Mononuclear cell (primary cell): ENCODE measurements around the gene SDK1. TPM values are rescaled to one million over a fixed set of nuclear protein-coding genes. Genes with fewer than 3 reads are reported as not detected.
"Not testable (repeated sequence)": the region's sequence is repeated elsewhere in the genome, so short reads cannot be mapped to it uniquely, and the experiment has no call there.

Experiments
- H3K27me3 ChIP-seq: 2 replicates; pipeline ENCODE4 v1.6.0; 2011; ENCODE audit warnings: low read length, control low read depth; ENCODE audit not compliant: insufficient read depth
- H3K4me1 ChIP-seq: 2 replicates; pipeline ENCODE4 v1.5.1; 2011; ENCODE audit warnings: mild to moderate bottlenecking, low read length, control low read depth; ENCODE audit not compliant: insufficient read depth
- H3K4me3 ChIP-seq: 2 replicates; pipeline ENCODE4 v1.5.1; 2011; ENCODE audit warnings: mild to moderate bottlenecking, low read length, moderate library complexity
- H3K9me3 ChIP-seq: 2 replicates; pipeline ENCODE4 v1.5.1; 2011; ENCODE audit warnings: low read depth, mild to moderate bottlenecking, control low read depth, low read length
- total RNA-seq: library from RNA; depleted of rRNA; stranded (reverse); fragments of >200 nt; gene quantifications from one replicate; pipeline ENCODE4 v1.2.3, GENCODE V29; 2012

SDK1 gene
- total RNA-seq, 1 donor = 0.31 TPM

DNA sequence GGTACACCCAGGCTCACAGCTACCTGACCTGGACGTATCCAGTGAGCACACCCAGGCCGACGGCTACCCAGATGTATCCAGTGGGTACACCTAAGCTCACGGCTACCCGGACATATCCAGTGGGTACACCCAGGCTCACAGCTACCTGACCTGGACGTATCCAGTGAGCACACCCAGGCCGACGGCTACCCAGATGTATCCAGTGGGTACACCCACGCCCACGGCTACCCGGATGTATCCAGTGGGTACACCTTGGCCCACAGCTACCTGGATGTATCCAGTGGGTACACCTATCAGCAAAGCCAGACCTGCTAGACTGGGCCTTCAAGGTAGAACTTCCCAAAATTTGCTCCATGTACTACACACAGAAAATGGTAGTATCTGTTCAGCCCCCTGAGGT is 662.7 kb downstream of the SDK1 start:
- not testable (repeated sequence) for H3K27me3 ChIP-seq, H3K9me3 ChIP-seq, H3K4me1 ChIP-seq, H3K4me3 ChIP-seq

GRCh38 chr7:3964980-3965606 is 664.0 kb downstream of the SDK1 start:
- H3K27me3 ChIP-seq = no peaks in the 10 kb centered on the region
- no peaks in the 10 kb centered on the region for H3K9me3 ChIP-seq
- no peaks in the 10 kb centered on the region for H3K4me1 ChIP-seq
- no peak overlapping the region for H3K4me3 ChIP-seq

DNA sequence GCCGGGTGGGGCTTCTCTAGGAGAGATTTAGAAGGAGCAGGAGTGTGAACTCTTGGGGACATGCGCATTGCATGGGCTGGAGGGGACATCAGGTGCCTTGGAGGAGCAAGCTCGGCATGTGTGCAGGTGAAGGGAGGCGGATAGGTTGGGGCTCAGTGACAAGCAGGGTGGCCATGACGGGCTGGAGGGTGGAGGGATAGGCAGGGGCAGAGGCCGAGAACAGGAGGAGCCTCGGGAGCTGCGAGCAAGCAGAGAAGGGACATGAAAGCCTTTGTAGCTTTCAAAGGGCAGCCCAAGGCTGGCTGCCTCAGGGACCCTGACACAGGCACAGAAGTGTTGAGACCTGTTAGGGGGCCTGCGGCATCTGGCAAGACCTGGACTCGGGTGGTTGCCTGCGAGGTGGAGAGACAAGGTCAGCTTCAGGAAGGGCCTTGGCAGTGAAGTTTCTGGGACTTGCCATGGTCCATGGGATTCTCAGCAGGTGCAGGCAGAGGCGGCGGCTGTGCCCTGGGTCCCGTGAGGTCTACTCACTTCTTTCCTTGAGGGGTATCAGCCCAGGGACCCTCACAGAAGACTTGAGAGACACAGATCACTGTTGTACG is 664.8 kb downstream of the SDK1 start:
- no peaks in the 10 kb centered on the region for H3K9me3 ChIP-seq
- no peaks in the 10 kb centered on the region for H3K4me1 ChIP-seq
- no peaks in the 10 kb centered on the region for H3K27me3 ChIP-seq
- H3K4me3 ChIP-seq = no peak overlapping the region

DNA sequence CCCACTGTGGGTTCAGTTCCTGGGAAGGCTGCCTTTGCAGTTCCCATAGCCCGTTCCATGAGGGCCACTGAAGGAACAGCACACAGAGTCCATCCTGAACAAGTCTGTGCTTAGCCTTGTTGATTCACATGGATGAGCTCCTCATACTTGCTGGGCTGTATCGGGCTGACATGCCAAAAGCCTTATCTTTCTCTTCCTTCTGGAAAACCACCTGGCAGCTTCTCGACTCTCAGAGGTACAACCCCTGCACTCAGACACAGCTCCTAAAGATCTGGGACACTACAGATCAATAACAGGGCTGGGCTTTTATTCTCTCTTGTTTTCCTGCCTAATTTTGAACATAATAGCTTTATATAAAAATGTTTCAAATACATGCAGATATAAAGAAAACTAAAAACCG is 667.2 kb downstream of the SDK1 start:
- H3K9me3 ChIP-seq = no peaks in the 10 kb centered on the region
- no peaks in the 10 kb centered on the region for H3K4me1 ChIP-seq
- H3K27me3 ChIP-seq = no peaks in the 10 kb centered on the region
- no peak overlapping the region for H3K4me3 ChIP-seq

DNA sequence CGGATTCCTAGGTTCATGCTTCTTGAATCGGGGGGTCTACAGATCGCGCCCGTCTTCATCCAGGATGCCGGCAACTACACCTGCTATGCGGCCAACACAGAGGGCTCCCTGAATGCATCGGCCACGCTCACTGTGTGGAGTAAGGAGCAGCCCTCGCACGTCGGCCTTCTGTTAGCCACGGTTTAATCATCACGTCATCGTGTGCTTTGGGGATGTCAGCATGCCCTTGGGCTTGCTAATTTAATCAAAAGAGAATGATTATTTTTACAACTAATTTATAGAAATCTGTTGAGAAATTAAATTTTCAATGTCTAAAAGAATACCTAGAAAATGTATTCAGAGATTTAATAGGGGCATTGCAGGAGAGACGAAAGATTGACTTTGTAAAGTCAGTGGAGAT is 668.2 kb downstream of the SDK1 start:
- H3K27me3 ChIP-seq = no peaks in the 10 kb centered on the region
- no peaks in the 10 kb centered on the region for H3K4me1 ChIP-seq
- H3K9me3 ChIP-seq = no peaks in the 10 kb centered on the region
- H3K4me3 ChIP-seq = no peak overlapping the region

GRCh38 chr7:3971323-3971722 is 670.3 kb downstream of the SDK1 start:
- Histone ChIP-seq H3K4me1 (no peaks in the 10 kb centered on the region), H3K9me3 (no peaks in the 10 kb centered on the region), H3K4me3 (no peak overlapping the region)

GRCh38 chr7:3973264-3973663 is 672.2 kb downstream of the SDK1 start:
- Histone ChIP-seq H3K4me1 (no peaks in the 10 kb centered on the region), H3K4me3 (no peak overlapping the region), H3K27me3 (no peaks in the 10 kb centered on the region)

More at GRCh38 chr7:3971323-3971722, 670.3 kb downstream of the SDK1 start:
- H3K27me3 ChIP-seq = no peaks in the 10 kb centered on the region

DNA sequence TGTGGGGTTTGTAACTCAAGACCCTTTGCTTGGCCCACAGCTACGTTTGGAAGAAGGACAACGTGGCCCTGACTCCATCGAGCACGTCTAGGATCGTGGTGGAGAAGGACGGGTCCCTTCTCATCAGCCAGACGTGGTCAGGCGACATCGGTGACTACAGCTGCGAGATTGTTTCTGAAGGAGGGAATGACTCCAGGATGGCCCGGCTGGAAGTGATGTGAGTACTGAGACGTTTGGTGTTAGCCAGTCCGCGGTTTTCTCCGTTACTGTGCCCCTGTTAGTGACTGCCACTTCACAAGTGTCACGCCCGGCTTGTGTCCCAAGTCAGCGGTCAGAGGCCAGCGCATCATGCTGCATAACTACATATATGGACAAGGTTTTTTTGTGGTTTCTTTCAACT is 673.3 kb downstream of the SDK1 start:
- no peaks in the 10 kb centered on the region for H3K27me3 ChIP-seq
- no peaks in the 10 kb centered on the region for H3K9me3 ChIP-seq
- no peaks in the 10 kb centered on the region for H3K4me1 ChIP-seq
- no peak overlapping the region for H3K4me3 ChIP-seq

More at GRCh38 chr7:3973264-3973663, 672.2 kb downstream of the SDK1 start:
- H3K9me3 ChIP-seq = no peaks in the 10 kb centered on the region

DNA sequence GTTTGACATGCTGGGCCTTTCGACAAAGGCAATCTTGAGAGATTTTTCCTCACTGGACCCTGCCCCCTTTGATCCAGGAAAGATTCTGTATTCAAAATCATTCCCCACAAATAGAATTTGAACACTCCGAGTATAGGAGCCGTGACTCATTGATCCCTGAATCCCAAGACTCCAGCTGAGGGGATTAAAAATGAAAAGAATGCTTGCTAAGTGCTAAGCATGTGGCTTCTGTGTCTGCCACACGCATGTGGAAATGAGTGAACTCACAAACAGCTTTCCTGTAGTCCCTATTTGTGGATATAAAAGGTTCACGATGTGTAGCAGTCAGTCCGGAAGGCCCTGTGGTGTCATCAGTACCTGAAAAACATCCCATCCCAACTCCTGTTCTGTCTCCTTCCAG is 674.3 kb downstream of the SDK1 start:
- no peak overlapping the region for H3K4me3 ChIP-seq
- no peaks in the 10 kb centered on the region for H3K4me1 ChIP-seq
- H3K27me3 ChIP-seq = no peaks in the 10 kb centered on the region
- H3K9me3 ChIP-seq = no peaks in the 10 kb centered on the region

DNA sequence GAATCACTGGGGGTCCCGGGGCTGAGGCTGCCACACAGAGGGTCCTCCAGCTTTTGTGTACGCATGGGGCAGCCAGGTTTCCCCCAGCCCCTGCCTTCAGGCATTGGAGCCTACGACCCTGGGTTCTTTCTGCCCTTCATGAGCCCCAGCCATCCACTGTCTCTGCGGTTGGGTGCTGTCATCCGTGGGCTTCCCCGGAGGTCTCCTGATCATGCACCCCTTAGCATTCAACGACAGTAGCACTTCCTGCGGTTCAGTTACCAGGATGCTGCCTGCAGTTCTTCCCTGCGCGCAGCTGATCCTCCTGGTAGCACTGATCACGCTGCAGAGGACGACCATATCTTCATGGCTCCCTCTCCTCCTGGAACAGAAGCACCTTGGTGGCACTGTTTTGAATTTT is 676.3 kb downstream of the SDK1 start:
- H3K4me1 ChIP-seq = no peaks in the 10 kb centered on the region

DNA sequence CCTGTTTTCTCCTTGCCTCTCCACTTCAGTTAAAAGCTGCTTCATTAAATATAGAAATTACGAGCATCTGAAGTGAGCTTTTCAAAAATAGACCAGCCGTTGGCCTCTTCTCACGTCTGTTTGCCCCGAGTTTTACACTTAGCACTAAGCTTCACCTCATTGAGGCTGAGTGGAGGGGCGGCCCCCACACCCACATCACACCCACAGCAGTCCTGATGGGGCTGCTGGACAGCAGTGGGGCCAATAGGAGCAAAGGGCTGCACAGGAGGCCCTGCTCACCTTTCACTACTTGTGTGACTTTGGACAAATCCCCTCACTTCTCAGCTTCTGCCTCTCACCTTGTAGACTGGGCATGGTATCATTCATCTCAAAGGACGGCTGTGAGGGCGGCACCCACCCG is 677.8 kb downstream of the SDK1 start:
- Histone ChIP-seq H3K9me3 (no peaks in the 10 kb centered on the region), H3K4me3 (no peak overlapping the region), H3K4me1 (no peaks in the 10 kb centered on the region), H3K27me3 (no peaks in the 10 kb centered on the region)

More for the DNA sequence above, 676.3 kb downstream of the SDK1 start:
- Histone ChIP-seq H3K4me3 (no peak overlapping the region), H3K27me3 (no peaks in the 10 kb centered on the region), H3K9me3 (no peaks in the 10 kb centered on the region)

DNA sequence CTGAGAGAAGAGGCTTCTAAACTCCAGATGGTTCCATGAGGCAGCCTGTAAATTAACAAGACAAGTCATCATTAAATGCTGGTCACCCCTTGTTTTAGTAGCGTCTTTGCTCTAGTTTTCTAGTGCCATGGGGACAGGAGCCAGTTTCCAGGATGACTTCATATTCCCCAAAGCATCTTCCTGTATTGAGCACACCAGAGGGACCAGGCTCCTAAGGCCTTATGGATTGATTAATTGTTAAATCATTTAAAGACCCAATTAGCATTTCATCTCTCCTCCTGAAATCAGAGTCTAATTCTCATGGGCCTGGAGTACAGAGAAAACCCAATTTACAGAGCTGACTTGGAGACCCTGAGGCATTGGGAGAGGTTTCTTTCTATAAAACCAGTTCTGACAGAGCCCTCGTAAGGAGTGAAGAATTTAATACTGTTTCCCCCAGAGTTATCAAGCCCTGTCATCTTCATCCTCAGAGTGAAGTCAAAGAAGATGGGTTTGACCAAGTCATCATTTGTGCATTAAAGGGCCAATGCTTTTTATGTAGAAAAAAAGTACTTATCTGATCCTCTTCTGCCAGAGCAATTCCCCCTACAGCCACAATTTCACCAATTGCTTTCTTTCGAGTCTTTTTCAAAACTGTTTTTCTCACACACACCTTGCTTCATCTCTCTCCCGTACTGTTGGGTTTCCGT is 678.7 kb downstream of the SDK1 start:
- Histone ChIP-seq H3K4me1 (no peaks in the 10 kb centered on the region), H3K4me3 (no peak overlapping the region), H3K27me3 (no peaks in the 10 kb centered on the region), H3K9me3 (no peaks in the 10 kb centered on the region)

DNA sequence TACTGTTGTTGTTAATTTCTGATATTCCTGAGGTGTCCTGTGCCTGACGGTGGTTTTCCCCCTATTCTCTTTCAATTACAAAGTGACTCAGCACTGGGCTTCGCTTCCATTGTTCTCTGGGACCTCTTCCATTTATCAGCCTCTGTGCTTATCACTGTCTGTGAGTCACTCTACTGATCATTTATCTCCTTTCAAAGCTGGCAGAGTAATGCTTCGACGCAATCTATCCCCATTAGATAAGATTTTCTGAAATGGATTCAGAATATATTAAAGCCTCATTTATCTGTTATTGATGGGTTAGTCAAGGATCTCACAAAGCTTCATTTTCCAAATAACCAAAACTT is 679.2 kb downstream of the SDK1 start:
- no peaks in the 10 kb centered on the region for H3K27me3 ChIP-seq
- no peaks in the 10 kb centered on the region for H3K4me1 ChIP-seq
- no peak overlapping the region for H3K4me3 ChIP-seq
- H3K9me3 ChIP-seq = no peaks in the 10 kb centered on the region

DNA sequence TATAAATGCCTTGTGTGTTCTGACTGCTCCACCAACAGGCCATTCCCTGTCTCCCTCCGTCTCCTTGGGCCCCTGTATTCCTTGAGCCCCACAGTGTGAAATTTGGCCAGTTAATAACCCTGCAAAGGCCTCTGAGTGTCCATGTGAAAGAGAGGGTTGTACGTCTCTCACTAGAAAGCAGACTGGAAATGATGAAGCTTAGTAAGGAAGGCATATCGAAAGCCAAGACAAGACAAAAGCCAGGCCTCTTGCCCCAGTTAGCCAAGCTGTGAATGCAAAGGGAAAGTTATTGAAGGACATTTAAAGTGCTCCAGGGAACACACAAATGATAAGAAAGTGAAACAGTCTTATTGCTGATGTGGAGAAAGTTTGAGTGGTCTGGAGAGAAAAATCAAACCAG is 680.2 kb downstream of the SDK1 start:
- H3K4me1 ChIP-seq = no peaks in the 10 kb centered on the region
- H3K27me3 ChIP-seq = no peaks in the 10 kb centered on the region
- H3K4me3 ChIP-seq = no peak overlapping the region
- no peaks in the 10 kb centered on the region for H3K9me3 ChIP-seq

- no peaks in the 10 kb centered on the region for H3K4me1 ChIP-seq
- no peak overlapping the region for H3K4me3 ChIP-seq
- H3K9me3 ChIP-seq = no peaks in the 10 kb centered on the region
- H3K27me3 ChIP-seq = no peaks in the 10 kb centered on the region
Observed at GRCh38 chr7:3984456-3984855, 683.4 kb downstream of the SDK1 start.

- Histone ChIP-seq H3K9me3 (no peaks in the 10 kb centered on the region), H3K4me1 (no peaks in the 10 kb centered on the region)
Observed at GRCh38 chr7:3986927-3987326, 685.9 kb downstream of the SDK1 start.

More at GRCh38 chr7:3986927-3987326, 685.9 kb downstream of the SDK1 start:
- no peak overlapping the region for H3K4me3 ChIP-seq
- no peaks in the 10 kb centered on the region for H3K27me3 ChIP-seq
